HG02852 (cell line): ENCODE results near the gene ADAMTS4.

Source experiments
- ATAC-seq: cut with Tn5 transposase; IDR thresholded peaks from one replicate; pipeline ENCODE4 v1.9.1; 2021; ENCODE audit warnings: mild to moderate bottlenecking, moderate library complexity; ENCODE audit not compliant: unreplicated experiment

Gene ADAMTS4

DNA sequence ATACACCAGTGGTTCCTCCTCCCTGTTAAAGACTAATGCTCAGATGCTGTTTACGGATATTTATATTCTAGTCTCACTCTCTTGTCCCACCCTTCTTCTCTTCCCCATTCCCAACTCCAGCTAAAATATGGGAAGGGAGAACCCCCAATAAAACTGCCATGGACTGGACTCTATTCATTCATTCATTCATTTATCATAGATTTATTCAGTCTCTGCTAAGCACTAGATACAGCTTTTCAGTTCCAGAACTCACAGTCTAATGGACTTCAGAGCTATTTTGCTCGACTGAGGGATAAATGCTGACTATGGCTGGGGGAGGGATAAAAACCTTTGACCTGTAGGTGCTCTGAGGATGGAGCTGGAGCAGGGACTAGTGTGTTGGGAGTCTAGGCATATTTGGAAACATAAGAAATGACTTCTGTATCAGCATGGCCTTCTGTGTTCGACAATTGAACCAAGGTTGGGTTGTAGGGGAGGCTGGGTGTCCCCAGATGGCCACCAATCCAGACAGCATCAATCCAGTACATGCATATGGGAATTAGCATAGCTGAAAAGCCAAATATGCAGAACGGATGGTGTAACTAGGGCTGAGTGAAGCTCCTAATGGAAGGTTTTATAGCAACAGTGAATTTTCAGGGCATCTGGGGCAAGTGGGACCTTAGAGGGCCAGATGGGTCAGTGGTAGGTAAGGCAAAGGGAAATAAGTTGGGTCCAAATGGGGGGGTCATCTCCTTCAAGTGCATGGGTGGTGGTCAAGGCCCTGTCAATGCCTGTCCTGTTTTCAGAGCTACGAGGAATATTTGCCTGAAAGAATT lies 20.4 kb upstream of the ADAMTS4 start:
- no peak for ATAC-seq

DNA sequence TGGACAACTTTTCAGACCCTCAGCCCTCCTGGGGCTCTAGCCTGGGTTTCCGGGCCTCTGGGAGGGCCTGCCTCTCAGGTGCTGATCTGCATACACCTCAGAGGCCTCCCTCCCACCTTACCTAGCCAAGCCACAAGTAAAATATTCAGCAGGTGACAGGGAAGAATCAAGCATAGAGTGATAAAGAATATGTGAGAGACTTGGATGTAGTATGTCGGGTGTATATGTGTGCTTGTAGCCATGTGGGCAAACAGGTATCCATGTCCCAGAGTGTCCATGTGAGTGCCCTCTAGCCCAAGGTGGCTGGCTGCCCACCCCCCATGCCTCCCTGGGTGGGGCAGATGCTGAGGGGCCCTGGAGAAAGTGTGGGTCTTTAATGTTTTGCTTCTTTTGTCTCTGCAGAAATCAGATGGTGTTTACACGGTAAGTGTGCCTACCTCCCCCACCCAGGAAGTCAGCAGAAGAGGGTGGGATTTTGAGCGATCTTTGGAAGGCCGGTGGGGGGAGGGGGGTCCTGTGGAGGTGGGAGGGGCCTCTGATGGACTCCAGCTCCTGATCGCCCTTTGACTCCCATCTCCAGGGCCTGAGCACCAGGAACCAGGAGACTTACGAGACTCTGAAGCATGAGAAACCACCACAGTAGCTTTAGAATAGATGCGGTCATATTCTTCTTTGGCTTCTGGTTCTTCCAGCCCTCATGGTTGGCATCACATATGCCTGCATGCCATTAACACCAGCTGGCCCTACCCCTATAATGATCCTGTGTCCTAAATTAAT lies 19.6 kb upstream of the ADAMTS4 start:
- no peak for ATAC-seq

DNA sequence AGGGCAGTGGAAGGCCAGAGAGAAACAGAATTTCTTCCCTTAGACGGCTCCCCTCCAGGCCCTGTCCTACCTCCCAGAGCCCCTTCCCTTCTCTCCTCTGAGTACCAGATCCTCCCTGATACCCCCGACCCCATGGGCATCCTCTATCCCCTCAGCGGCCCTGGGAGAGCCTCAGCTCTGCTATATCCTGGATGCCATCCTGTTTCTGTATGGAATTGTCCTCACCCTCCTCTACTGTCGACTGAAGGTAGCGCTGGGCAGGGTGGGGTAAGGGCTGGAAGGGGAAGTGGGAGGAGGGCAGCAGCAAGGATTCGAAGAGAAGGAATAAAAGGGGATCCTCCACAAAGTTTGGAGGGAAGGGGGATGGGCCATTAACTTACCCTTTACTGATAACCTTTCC lies 19.0 kb upstream of the ADAMTS4 start:
- ATAC-seq: no peak

DNA sequence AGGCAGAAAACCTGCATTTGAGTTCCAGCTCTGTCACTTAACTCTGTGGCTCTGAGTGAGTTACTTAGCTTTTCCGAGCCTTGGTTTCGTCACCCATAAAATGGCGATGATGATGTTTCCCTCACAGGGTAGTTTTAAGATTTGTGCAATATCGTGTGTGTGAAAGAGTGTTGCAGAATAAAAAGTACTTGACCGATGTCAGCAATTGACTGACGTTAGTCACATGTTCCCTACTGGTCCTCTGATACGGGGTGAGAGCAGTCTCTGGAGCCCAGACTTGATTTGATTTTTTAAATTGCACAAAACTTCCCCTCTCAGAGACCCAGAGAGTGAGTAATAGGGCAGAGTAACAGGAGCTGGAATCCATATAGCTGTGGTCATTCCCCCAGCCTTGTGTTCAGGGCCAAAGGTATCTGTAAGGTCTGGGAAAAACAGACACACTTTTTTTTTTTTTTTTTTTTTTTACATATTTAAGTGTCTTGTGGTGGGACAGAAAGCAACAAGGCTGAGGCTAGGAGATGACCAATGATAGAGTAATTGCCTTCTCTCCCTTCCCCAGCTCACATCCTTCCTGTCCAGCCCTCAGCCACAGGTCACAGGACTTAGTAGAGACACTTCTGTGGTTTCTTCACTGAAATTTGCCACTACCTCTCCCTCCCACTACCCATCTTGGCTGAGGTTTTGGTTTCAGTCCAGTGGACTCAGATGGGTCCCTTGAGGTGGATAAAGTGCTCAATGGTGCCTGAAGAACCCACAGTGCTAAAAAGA lies 18.3 kb upstream of the ADAMTS4 start:
- peak; percentile 90 for ATAC-seq

DNA sequence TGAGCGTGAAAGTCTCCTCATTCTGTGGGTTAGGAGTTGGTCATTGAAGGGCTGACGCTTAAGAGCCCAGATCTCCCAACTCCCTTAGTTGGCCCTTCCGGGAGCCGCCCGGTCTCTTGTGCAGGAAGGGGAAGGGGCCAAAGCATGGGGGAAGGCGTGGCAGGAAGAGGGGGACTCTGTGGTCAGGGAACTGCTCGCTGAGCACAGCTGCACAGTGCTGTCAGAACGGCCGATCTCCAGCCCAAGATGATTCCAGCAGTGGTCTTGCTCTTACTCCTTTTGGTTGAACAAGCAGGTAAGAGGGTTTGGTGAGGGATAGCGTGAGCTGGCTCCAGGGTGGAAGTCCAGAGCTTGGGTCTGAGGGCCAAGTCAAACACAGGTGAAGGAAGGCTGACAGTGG lies 16.2 kb upstream of the ADAMTS4 start, which contains the start of gene FCER1G:
TSS of gene FCER1G (plus strand) at position 220 of the 400 bp plus-strand sequence. CDS start at position 247, 27 bp downstream.
- no peak for ATAC-seq

DNA sequence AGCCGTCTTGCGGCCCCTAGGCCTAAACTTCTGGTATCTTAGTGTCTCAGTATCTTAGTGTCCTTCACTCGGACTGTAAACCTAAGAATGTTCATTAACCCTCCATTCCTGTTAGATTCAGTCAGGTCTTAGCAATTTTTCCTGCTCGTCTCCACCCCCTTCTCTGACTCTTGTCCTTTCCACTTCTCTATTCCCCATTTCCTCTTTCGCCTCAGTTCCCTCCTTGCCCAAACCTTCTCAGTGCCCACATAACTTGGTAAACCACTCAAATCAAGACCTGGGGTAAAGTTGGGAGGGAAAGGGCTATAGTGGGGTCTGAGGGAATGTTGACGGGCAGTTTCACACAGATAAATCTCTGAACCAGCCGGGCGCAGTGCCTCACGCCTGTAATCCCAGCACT lies 15.5 kb upstream of the ADAMTS4 start:
- ATAC-seq: no peak

DNA sequence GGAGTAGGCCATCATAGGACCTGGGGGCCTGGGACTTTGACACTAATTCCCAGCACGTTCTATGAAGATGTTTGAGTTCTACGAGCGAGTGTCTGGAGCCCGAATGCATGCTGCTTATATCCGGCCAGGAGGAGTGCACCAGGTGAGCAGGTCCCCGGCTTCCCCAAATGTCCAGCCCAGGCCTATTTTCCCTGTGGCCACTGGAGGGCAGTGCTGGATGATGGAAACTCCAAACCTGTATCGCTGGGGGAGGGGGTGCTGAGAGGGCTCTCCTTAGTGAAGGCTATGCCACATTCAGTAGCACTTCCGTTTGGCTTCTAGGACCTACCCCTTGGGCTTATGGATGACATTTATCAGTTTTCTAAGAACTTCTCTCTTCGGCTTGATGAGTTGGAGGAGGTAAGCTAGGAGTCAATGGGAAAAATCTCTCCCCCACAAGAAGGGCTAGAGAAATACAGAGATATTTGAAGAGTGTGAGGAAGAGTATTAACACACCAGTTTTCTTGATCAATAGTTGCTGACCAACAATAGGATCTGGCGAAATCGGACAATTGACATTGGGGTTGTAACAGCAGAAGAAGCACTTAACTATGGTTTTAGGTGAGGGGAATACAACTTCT lies 11.0 kb upstream of the ADAMTS4 start:
- no peak for ATAC-seq

DNA sequence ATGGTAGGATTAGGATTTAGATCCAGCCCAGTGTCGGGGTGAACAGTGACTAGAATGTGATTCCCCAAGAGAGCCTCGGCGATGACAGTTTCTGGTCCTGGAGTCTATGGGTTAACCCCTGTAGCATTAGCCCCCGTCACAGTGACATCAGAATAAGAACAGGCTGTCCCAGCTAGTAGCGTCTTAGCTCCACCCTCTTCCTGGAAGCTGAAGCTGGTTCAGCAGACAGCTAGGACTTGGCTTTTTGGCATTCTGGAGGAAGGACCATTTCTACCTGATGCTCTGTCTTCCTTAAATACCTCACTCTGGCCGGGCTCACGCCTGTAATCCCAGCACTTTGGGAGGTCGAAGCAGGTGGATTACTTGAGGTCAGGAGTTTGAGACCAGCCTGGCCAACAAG lies 8.3 kb upstream of the ADAMTS4 start:
- ATAC-seq: no peak

DNA sequence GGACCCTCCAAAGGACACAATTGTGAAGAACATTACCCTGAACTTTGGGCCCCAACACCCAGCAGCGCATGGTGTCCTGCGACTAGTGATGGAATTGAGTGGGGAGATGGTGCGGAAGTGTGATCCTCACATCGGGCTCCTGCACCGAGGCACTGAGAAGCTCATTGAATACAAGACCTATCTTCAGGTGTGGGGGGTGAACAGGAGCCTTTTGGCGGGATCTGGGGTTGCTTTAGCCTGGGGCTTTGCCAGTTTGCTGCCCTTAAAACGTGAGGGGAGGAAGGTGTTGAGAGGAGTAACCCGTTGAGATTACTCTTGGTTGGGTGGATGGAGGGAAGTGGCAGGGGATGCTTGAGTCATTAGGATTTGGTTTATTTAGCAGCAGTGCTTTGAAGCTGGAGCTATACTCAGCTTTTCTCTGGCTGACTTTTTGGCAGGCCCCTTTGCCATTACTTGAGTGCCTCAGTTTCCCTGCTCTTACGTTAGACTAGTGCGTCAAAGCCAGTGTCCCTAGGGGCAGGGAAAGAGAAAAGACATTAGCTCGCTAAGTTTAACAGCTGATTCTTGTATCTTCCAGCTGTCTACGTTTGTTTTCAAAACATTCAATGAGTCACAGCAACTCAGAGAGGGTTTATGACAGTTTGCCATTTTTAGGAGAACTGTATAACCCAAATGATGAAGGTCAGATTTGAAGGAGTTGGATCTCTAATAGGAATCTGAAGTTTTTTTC lies 7.7 kb upstream of the ADAMTS4 start:
- no peak for ATAC-seq

DNA sequence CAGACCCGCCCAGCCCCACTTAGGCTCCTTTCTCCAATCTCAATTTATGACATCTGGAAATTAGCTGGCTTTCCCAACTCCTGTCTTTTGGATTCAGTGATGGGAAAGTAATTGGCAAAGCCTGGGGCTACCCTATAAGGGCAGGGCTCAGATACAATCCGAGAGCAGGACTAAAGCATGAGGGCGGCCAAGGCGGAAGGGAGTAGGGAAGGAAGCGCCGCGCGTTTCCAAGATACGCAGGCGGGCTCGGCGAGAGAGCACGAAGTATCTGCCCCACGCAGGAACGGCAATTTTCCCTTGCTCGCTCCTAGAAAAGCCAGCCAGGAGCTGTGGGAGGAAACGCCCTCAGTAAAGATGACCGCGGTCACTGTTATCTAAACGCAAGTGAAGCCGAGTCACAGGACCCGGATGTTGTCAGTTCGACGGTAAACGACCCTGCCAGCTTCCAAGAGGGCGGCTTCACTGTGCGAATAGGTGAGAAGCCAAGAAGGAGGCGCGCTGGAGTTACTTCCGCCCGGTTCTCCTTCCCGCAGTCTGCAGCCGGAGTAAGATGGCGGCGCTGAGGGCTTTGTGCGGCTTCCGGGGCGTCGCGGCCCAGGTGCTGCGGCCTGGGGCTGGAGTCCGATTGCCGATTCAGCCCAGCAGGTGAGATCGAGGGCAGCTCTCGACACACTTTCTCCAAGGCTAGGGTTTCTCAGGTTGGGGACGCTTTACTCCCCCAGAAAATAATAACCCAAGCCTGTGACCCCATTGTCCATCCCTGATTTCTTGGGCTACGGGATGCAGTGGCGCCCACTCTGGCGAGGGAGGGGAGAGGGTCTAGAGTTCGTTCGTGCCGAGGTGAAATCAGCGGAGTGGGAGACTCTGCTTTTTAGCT lies 3.2 kb upstream of the ADAMTS4 start, which contains the start of gene NDUFS2:
TSS of gene NDUFS2 (plus strand) at position 532 of the 877 bp plus-strand sequence. CDS start at position 551, 19 bp downstream.
- peak; percentile 96 for ATAC-seq

DNA sequence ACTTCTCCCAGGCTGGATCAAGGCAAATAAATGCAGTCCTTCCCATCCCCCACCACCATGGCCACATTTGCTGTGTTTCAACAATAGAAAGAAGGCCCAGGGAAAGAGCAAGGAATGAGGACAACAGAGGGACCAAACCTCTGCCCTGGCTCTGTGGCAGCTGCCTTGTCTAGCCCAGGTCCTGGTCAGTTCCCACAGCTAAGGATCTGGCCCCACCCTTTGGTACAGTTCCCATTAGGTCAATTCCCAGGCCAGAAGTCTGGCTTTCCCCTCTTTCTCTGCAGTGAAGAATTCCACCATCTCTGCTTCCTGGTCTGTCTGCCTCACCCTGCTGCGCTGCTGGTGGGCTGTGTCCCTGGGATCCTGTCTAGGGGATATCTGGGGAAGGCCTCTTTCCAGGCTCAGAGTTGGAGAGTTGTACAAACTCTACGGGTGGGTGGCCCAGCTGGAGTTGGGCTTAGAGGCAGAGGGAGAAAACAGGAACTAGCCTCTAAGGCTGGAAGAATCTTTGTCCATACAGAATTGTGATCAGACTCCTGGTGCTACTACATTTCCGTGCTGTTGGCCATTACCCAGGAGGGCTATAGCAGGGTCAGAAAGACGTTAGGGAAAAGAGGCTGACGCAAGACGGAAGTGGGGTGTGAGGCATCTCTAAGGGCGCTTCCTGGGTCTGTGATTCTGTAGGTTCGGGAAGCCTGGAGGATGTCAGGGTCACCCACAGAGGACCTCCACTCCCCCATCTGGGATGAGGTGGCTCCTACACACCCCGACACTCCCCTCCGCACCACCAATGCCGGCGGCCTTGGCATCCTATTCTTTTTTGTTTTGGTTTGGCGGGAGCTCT lies 2.4 kb upstream of the ADAMTS4 start:
- no peak for ATAC-seq

DNA sequence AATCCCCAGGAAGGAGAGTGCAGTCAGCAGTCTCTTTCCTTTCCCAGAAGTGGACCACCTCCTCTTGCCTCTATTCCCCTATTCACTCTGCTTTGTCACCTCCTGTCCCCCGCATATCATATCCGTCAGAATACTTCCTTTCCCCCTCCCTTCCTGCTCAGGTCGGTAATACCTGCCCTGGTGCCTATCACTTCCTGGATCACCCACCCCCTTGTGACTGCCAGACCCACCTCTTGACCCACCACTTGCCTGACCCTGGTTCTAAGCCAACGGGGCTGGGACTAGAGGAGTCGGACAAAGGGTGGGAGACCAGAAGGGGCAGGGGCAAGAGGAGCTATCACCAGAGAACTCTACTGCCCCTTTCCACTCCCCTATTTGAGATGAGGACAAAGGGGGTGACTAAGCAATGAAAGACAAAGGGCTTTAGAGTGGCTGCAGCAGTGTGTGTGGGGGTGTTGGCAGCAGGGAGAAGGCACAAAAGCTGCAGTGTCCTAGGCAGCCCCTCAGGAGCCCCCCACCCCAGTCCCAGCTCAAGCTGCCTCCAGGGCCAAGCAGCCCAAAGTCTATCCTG lies 1.7 kb upstream of the ADAMTS4 start:
- no peak for ATAC-seq

DNA sequence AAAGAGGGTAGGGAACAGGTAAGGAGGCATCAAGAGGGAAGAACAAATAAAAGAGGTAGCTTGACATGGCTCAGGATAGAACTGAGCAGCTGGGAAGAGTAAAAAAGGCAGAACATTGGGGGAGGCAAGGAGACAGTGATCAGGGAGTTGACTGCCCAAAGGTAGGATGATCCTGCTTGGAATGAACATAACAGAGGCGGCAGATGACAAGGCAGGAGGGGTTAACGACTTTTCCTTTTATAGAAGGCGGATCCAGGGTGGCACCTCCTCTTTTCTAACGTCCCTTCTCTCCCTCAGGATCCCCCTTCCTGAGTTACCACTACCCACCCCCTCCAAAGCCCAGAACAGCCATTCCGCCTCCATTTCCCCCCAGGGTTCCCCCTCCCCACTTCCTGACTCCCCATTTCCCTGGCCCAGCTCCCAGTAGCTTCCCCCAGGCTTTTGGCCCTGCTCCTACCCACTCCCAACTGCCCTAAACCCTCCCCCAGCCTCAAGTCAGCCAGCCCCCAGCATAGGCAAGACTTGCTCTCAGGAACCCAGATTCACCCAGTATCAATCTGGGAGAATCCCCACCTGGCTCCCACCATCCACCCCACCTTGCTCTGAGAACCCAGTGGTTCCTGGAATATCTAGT lies 769 bp upstream of the ADAMTS4 start:
- ATAC-seq: no peak

DNA sequence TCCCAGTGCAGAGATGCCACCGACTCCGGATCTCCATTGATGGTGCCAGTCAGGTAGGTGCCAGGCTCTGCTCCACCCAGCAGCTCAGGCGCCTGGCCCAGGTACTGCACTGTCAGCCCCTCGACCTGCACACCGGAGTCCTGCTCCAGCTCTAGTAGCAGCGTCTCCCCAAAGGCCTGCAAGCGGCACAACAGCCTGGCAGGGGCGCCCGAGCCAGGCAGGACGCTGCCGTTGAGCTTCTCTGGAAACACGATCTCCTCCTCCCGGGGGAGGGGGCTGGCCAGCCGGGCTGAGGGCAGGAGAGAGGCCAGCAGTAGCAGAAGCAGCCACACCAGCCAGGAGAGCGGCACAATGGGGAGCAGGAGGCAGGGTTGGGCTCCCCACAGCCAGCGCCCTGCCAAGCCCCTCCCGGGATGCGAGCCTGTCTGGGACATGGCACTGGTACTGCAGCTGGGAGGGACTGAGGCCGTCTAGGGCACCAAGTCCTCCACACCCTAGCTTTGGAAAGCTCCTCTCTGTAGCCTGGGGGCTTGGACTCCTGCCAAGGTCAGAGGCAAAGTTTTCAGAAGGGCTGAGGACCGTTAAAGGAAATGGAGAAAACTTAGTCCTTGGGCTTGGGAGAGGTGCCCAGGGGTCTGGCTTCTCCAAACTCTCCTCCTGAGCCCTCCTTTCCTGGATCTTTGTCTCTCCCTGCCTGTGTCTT lies 509 bp downstream of the ADAMTS4 start:
- no peak for ATAC-seq

DNA sequence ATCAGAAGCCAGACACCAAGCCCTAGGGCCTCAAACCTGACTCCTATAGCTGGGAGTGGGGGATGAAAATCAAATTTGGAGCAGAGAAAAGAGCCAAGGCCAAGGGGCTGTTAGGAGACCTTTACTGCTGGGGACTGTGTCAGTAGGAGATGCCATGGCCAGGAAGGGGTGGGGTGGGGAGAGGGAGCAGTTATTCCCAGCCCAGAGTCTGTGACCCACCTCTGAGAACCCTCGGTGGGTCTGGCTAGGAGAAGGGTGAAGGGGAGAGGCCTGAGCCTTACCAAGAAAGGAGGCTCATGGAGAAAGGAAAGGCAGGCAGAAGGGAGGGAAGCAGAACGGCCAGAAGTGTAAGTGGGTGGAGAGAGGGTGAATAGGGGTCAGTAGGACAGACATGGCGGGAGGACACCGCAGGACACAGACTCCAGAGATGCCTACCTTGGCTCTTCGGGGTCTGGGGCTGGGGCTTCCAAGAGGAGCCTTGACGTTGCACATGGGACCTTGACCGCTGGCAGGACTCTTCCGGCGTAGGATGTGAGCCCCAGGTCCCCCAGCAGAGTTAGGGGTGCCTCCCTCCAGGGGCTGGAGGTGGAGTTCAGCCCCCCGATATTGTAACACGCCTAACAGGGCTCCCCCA lies 1.2 kb downstream of the ADAMTS4 start:
- ATAC-seq: no peak
